Psoas muscle (tissue), 8 donors: ENCODE measurements around the gene QRICH2. TPM values are rescaled to one million over a fixed set of nuclear protein-coding genes. Genes with fewer than 3 reads are reported as not detected.

Experiments used
- ATAC-seq, 4 donors: fragments of 200-7000 bp; cut with Tn5 transposase; one replicate each; pipeline ENCODE4 v1.9.1; 2020; ENCODE audit warnings: moderate library complexity in 3 of 4, mild to moderate bottlenecking in 2 of 4
- DNase-seq, 2 donors: peaks; one replicate each; pipeline ENCODE4 v3.0.0-alpha.2; 2020
- H3K27ac ChIP-seq: fragments of 200-600 bp; one replicate; pipeline ENCODE4 v1.8.0; 2022
- H3K27me3 ChIP-seq, 3 donors: fragments of 200-600 bp in 1 of 3; one replicate each; pipeline versions ENCODE4 v1.6.1 to v1.8.0; 2013 to 2022; ENCODE audit warnings: low read length in 2 of 3, mild to moderate bottlenecking in 2 of 3, moderate library complexity in 1 of 3; ENCODE audit not compliant: insufficient read depth in 3 of 3
- H3K36me3 ChIP-seq, 2 donors: fragments of 200-600 bp in 1 of 2; one replicate each; pipeline versions ENCODE4 v1.6.1 to v1.8.0; 2013 to 2022; ENCODE audit warnings: low read depth in 1 of 2, mild to moderate bottlenecking in 1 of 2, moderate library complexity in 1 of 2; ENCODE audit not compliant: insufficient read depth in 1 of 2
- H3K4me1 ChIP-seq: fragments of 200-600 bp; one replicate; pipeline ENCODE4 v1.8.0; 2022
- H3K4me3 ChIP-seq: fragments of 200-600 bp; one replicate; pipeline ENCODE4 v1.8.0; 2022; ENCODE audit warnings: mild to moderate bottlenecking
- H3K9me3 ChIP-seq: fragments of 200-600 bp; one replicate; pipeline ENCODE4 v1.8.0; 2022
- WGBS, 3 donors: extraction: QIAGEN DNeasy Blood & Tissue Kit; methylation state at CpG; one replicate each; pipeline versions ENCODE4 v1.1.6 to v1.1.7; 2013; 5-methylcytosine and 5-hydroxymethylcytosine counted together
- intact Hi-C, 2 donors: fragments of 100-400 bp; cut with DNase I; formaldehyde crosslinking; loops; one replicate each; pipeline versions ENCODE4 v1.11.0 to v1.14.2; 2022
- polyA plus RNA-seq, 3 donors: library from polyadenylated mRNA; stranded (reverse); fragments of 200-250 nt; gene quantifications; one replicate each; pipeline ENCODE4 v1.2.3, GENCODE V29; 2013
- total RNA-seq, 4 donors: library from RNA; stranded (reverse); fragmentation: NEBNext Ultra II Directional in 2 of 4; extraction: Animal tissue kit (Norgen Biotek cat#: 25700) in 2 of 4; gene quantifications; one replicate each; pipeline versions ENCODE4 v1.2.1 to v1.2.4, GENCODE V29; 2021 to 2023
- TF ChIP-seq, protein P1 (sequence below): fragments of 200-600 bp; IDR thresholded peaks from one replicate; pipeline ENCODE4 v1.8.0; 2022; ENCODE audit warnings: antibody characterized with exemption
- donor health status: healthy with polysubstance abuse.
- donor health status: DM: no; HTN: no; CAD: no; lungs with moderate emphysema.
- donor health status: Bipolar disorder and iron deficiency.
- donor health status: healthy.
- donor health status: DM: yes; HTN: yes; CAD: no.
- donor health status: DM: no; HTN: no; CAD: no.
- donor health status: DM: no; HTN: no; CAD: no.
- donor health status: DM: yes; HTN: yes; CAD: no.

Gene QRICH2
- total and polyA plus RNA-seq, 7 donors = 0.69 to 1.5 (median 1.1) TPM

DNA sequence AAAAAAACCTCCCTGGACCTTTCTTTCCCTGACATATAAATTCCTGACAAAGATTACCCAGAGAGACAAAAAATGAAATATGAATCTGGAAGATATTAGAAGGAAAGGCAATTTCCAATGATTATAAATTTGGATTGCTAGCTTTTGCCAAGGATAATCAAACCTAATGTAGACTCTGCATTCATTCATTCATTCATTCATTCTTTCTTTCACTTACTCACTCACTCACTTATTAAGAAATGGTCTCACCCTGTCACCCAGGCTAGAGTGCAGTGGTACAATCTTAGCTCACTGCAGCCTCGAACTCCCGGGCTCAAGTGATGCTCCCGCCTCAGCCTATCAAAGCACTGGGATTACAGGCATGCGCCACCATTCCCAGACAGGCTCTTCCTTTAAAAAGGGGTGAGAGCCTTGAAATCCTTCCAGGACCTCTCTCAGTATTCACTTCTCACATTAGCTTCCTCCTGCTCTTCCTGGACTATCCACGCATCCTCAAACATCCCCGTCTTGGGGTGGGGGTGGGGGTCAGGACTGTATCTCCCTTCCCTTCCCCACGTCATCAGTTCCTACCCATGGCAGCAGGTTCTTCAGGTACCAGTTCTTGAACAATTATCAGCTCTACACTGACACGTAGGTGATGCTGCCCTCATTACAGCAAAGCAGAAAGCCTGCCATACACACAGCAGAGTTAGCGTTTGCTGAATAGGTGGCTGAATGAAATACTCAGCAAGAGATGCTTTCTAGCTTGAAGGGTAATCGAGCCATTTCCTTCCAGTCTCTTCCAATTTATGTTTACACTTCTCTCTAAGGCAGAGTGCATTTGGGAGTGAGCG lies 25.8 kb upstream of the QRICH2 start:
- no peaks in the 10 kb centered on the region for H3K9me3 ChIP-seq
- no peak overlapping the region for H3K4me3 ChIP-seq
- H3K4me1 ChIP-seq = peaks cover 5% of the 10 kb centered on the region
- H3K27me3 ChIP-seq = no peaks in the 10 kb centered on the region
- no peak overlapping the region for H3K27ac ChIP-seq
- intact Hi-C loops = no loop called here
- peaks cover 2 to 29% of the 10 kb centered on the region in 2 donors for H3K36me3 ChIP-seq
- WGBS, 3 donors = 86 to 87% (median 87%) methylated on average over 11 of the region's 11 CpGs
- ATAC-seq (no peak), DNase-seq (no peak)
- TF ChIP-seq, protein P1, sequence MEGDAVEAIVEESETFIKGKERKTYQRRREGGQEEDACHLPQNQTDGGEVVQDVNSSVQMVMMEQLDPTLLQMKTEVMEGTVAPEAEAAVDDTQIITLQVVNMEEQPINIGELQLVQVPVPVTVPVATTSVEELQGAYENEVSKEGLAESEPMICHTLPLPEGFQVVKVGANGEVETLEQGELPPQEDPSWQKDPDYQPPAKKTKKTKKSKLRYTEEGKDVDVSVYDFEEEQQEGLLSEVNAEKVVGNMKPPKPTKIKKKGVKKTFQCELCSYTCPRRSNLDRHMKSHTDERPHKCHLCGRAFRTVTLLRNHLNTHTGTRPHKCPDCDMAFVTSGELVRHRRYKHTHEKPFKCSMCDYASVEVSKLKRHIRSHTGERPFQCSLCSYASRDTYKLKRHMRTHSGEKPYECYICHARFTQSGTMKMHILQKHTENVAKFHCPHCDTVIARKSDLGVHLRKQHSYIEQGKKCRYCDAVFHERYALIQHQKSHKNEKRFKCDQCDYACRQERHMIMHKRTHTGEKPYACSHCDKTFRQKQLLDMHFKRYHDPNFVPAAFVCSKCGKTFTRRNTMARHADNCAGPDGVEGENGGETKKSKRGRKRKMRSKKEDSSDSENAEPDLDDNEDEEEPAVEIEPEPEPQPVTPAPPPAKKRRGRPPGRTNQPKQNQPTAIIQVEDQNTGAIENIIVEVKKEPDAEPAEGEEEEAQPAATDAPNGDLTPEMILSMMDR = no peak

GRCh38 chr17:76331083-76331482 lies 23.0 kb upstream of the QRICH2 start:
- WGBS, 3 donors = 92 to 96% (median 94%) methylated on average over 2 of the region's 2 CpGs
- H3K27ac ChIP-seq = no peak overlapping the region
- TF ChIP-seq, protein P1 = no peak
- H3K4me1 ChIP-seq = peaks cover 12% of the 10 kb centered on the region
- peaks cover 2 to 45% of the 10 kb centered on the region in 2 donors for H3K36me3 ChIP-seq
- no peak for DNase-seq
- H3K27me3 ChIP-seq = no peaks in the 10 kb centered on the region
- H3K9me3 ChIP-seq = no peaks in the 10 kb centered on the region
- intact Hi-C loops = no loop called here
- ATAC-seq = no peak
- H3K4me3 ChIP-seq = no peak overlapping the region

- ATAC-seq = no peak
- 83 to 91% (median 90%) methylated on average over 8 of the region's 8 CpGs for WGBS, 3 donors
- no peaks in the 10 kb centered on the region for H3K9me3 ChIP-seq
- peaks cover 2 to 47% of the 10 kb centered on the region in 2 donors for H3K36me3 ChIP-seq
- H3K27me3 ChIP-seq = no peaks in the 10 kb centered on the region
- H3K4me1 ChIP-seq = peaks cover 12% of the 10 kb centered on the region
- DNase-seq = no peak
- no peak overlapping the region for H3K4me3 ChIP-seq
- intact Hi-C loops = no loop called here
- no peak overlapping the region for H3K27ac ChIP-seq
- TF ChIP-seq, protein P1 = no peak
These were observed 21.6 kb upstream of the QRICH2 start for GRCh38 chr17:76329664-76330063.

- Histone ChIP-seq H3K4me1 (peaks cover 12% of the 10 kb centered on the region), H3K9me3 (no peaks in the 10 kb centered on the region), H3K27me3 (no peaks in the 10 kb centered on the region), H3K36me3 (peaks cover 3 to 66% of the 10 kb centered on the region in 2 donors), H3K4me3 (no peak overlapping the region), H3K27ac (no peak overlapping the region)
- intact Hi-C loops = no loop called here
- TF ChIP-seq, protein P1 = no peak
- ATAC-seq (no peak), DNase-seq (no peak)
- 77 to 85% (median 82%) methylated on average over 6 of the region's 6 CpGs for WGBS, 3 donors
These were observed 19.6 kb upstream of the QRICH2 start for GRCh38 chr17:76327696-76328095.

DNA sequence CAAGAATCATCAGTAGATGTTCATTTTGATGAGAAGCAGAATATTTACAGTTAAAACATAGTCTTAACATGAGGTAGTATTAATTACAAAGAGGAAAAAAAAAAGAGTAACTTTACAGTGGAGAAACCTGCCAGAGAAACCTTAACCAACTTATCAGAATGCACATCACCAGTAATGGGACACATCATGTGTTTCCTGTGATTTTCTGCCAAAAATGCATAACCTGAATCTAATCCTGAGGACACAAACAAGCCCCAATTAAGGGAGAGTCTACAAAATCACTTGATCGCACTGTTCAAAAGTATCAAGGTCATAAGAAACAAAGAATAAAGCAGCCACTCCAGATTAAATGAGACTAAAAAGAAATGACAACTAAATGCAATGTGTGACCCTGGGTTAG lies 18.2 kb upstream of the QRICH2 start:
- DNase-seq (no peak), ATAC-seq (no peak)
- no peaks in the 10 kb centered on the region for H3K9me3 ChIP-seq
- H3K36me3 ChIP-seq = peaks cover 5 to 73% of the 10 kb centered on the region in 2 donors
- H3K4me1 ChIP-seq = peaks cover 7% of the 10 kb centered on the region
- 72 to 83% (median 76%) methylated on average over 1 of the region's 1 CpG for WGBS, 3 donors
- H3K27ac ChIP-seq = no peak overlapping the region
- intact Hi-C loops = no loop called here
- TF ChIP-seq, protein P1 = no peak
- H3K4me3 ChIP-seq = no peak overlapping the region
- H3K27me3 ChIP-seq = no peaks in the 10 kb centered on the region
